A673 (cell line): ENCODE data around the gene LYPD5.

Experiments used
- EZH2 ChIP-seq: fragments of 200-600 bp; sonication (generic); IDR thresholded peaks from 2 replicates; pipeline ENCODE4 v1.6.1; 2017; ENCODE audit warnings: borderline replicate concordance, low read depth, mild to moderate bottlenecking, mixed read lengths, antibody characterized with exemption, low read length; ENCODE audit not compliant: poor library complexity, severe bottlenecking
- TF ChIP-seq, protein P1 (sequence below): fragments of 300-800, 200-600 bp; sonication (generic); conservative IDR thresholded peaks from 2 replicates; pipeline ENCODE4 v1.5.1; 2017; ENCODE audit warnings: low read depth, mild to moderate bottlenecking, antibody characterized with exemption, low read length, moderate library complexity, mixed read lengths

DNA sequence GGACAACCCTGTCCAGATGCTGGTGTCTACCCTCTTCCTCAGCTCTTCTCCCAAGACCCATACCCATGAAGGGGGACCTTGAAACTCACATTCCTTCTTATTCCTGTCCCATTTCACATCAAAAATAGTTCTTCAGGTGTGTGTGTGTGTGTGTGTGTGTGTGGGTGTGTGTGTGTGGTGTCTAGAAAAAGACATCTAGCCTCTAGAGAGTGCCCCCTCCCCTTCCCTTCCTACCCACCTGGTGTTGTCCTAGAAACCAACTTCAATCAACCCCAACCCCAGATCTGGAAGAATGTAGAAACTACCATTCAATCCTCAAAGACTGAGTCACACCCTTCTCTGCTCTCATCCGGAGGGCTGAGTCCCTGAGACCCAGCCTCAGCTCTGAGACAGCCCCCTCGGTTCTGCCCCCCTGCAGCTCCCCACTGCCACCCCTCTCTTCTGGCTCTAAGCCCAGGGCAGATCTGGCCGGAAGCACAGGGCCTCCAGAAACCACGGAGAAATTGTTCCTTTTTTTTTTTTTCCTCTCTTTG lies 25.0 kb downstream of the LYPD5 start:
- TF ChIP-seq, protein P1, sequence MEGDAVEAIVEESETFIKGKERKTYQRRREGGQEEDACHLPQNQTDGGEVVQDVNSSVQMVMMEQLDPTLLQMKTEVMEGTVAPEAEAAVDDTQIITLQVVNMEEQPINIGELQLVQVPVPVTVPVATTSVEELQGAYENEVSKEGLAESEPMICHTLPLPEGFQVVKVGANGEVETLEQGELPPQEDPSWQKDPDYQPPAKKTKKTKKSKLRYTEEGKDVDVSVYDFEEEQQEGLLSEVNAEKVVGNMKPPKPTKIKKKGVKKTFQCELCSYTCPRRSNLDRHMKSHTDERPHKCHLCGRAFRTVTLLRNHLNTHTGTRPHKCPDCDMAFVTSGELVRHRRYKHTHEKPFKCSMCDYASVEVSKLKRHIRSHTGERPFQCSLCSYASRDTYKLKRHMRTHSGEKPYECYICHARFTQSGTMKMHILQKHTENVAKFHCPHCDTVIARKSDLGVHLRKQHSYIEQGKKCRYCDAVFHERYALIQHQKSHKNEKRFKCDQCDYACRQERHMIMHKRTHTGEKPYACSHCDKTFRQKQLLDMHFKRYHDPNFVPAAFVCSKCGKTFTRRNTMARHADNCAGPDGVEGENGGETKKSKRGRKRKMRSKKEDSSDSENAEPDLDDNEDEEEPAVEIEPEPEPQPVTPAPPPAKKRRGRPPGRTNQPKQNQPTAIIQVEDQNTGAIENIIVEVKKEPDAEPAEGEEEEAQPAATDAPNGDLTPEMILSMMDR = no peak
- no peak for TF ChIP-seq EZH2
